ENCODE results near the gene WEE1.

DNA sequence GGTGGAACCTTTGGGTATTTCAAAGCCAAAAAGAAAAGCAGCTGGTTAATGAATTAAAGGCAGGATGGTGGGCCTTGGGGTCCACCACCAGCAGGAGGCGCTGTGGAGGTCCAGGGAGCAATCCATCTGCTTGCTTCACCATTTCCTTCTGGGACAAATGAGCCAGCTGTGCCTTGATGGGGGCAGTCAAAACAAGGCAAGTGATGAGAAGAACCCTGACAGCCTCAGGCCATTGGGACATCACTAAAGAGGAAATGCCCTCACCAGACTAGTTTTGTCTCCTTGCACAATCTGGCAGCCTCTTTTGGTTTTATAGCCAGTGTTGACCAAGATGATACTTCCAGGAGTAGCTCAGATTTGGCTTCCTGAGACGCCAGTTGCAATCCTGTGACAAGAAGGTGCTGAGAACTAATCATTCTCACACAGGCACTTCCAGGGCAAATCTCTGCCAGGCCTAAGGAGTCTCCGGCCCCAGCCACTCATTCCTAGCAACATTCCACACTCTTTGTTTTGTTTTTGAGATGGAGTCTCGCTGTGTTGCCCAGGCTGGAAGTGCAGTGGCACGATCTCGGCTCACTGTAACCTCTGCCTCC lies 38.2 kb upstream of the WEE1 start:
- TF ChIP-seq POLR2AphosphoS5 (IDR thresholded peaks at IDR 0.05; ENCODE audit: low read depth, low read length) = no peak
- no peak; the same call in 1 of the 2 replicates for TF ChIP-seq SIN3A (IDR thresholded peaks at IDR 0.05; ENCODE audit: borderline replicate concordance, insufficient read depth, low read length)
- TF ChIP-seq, protein P1, sequence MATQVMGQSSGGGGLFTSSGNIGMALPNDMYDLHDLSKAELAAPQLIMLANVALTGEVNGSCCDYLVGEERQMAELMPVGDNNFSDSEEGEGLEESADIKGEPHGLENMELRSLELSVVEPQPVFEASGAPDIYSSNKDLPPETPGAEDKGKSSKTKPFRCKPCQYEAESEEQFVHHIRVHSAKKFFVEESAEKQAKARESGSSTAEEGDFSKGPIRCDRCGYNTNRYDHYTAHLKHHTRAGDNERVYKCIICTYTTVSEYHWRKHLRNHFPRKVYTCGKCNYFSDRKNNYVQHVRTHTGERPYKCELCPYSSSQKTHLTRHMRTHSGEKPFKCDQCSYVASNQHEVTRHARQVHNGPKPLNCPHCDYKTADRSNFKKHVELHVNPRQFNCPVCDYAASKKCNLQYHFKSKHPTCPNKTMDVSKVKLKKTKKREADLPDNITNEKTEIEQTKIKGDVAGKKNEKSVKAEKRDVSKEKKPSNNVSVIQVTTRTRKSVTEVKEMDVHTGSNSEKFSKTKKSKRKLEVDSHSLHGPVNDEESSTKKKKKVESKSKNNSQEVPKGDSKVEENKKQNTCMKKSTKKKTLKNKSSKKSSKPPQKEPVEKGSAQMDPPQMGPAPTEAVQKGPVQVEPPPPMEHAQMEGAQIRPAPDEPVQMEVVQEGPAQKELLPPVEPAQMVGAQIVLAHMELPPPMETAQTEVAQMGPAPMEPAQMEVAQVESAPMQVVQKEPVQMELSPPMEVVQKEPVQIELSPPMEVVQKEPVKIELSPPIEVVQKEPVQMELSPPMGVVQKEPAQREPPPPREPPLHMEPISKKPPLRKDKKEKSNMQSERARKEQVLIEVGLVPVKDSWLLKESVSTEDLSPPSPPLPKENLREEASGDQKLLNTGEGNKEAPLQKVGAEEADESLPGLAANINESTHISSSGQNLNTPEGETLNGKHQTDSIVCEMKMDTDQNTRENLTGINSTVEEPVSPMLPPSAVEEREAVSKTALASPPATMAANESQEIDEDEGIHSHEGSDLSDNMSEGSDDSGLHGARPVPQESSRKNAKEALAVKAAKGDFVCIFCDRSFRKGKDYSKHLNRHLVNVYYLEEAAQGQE (IDR thresholded peaks at IDR 0.05; ENCODE audit: insufficient read depth in 1 of 2, low read depth in 2 of 2, low read length in 2 of 2) = no peak
- TF ChIP-seq TAF1 (IDR thresholded peaks at IDR 0.05; ENCODE audit: borderline replicate concordance, insufficient read depth, low read length) = no peak
- peak; percentile 61 for TF ChIP-seq FOXP2 (optimal IDR thresholded peaks at IDR 0.05; ENCODE audit: borderline replicate concordance, extremely low read depth, extremely low read length, insufficient read depth)
